NCI-H345 treated with DMSO at 0.1 percent for 48 hours (cell line): Measurements from ENCODE around the gene TUBGCP2.

Experiments
- DNase-seq: peaks from one replicate; lab custom pipeline; 2025; ENCODE audit not compliant: unreplicated experiment; lab: John Stamatoyannopoulos, UW

Gene TUBGCP2, protein sequence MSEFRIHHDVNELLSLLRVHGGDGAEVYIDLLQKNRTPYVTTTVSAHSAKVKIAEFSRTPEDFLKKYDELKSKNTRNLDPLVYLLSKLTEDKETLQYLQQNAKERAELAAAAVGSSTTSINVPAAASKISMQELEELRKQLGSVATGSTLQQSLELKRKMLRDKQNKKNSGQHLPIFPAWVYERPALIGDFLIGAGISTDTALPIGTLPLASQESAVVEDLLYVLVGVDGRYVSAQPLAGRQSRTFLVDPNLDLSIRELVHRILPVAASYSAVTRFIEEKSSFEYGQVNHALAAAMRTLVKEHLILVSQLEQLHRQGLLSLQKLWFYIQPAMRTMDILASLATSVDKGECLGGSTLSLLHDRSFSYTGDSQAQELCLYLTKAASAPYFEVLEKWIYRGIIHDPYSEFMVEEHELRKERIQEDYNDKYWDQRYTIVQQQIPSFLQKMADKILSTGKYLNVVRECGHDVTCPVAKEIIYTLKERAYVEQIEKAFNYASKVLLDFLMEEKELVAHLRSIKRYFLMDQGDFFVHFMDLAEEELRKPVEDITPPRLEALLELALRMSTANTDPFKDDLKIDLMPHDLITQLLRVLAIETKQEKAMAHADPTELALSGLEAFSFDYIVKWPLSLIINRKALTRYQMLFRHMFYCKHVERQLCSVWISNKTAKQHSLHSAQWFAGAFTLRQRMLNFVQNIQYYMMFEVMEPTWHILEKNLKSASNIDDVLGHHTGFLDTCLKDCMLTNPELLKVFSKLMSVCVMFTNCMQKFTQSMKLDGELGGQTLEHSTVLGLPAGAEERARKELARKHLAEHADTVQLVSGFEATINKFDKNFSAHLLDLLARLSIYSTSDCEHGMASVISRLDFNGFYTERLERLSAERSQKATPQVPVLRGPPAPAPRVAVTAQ

GRCh38 chr10:133308421-133309099, at the start of gene TUBGCP2, which contains the start of gene ZNF511:
Gene TUBGCP2 (minus strand): TSS chr10:133308872. CDS start chr10:133302941, 5,931 bp downstream.
Gene ZNF511 (plus strand): TSS chr10:133308914. CDS start chr10:133308944, 30 bp downstream.
- DNase-seq: peak; percentile 46

DNA sequence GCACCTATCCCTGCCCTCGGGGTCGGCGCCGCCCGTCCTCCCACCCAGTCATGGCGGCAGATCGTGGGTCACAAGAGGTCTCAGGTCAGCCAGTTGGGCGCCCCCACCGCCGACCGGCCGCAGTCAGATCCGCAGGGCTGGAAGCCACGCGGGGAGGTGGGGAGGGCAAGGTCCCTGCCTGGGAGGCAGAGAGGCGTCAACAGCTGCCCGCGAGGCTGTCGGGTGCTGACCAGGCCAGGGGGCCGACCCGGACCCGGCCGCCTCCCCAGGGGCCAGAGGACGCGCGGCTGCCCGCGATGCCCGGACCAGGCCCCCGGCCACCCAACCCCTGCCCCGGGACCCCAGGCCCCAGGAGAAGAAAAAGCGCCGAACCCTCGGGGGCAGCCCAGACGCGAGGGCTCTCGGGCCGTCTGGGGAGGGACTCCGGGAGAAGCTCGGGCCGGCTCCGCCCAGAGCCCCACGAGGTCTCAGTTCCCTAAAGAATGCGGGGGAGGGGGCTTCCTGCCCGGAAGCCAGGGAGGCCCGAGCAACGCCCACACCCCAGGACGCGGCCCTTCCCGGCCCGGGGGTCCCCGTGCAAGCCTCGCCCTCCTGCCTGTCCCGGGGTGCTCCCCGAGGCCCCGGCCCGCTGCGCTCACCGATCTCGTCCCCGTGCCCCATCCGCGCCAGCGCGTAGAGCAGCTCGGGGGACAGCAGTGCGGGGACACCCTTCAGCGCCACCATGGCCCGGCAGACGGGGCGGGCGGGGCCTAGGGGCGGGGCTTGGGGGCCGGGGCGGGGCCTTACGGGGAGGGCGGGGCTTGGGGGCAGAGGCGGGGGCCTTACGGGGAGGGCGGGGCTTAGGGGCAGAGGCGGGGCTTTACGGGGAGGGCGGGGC, 48.9 kb upstream of the TUBGCP2 start, which contains the start of gene FUOM:
Gene FUOM, minus strand, starts transcription at position 735 of the 877 bp plus-strand sequence. Its CDS starts 12 bp downstream, at position 723.
- DNase-seq: no peak

GRCh38 chr10:133356549-133357284, 48.0 kb upstream of the TUBGCP2 start:
- DNase-seq: no peak

- DNase-seq: no peak
These were observed 47.3 kb upstream of the TUBGCP2 start for GRCh38 chr10:133355991-133356390.

DNA sequence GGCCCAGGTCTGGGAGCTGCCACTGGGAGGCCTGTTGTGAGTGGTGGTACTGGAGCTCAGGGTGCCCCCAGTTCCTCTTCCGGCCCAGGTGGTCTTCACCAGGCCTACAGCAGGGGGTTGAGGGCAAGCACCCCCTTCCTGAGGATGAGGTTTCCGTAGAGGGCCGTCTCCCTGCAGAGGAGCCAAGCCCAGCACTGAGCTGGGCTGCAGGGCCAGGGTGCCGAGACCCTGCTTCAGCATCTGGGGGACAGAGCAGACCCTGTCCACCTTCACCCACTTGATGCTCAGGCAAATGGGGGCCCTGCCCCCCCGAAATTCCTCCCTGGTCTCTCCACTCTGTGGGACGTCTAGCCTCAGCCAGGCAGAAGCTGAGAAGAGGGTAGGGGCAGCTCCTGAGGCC, 46.6 kb upstream of the TUBGCP2 start:
- DNase-seq: no peak

DNA sequence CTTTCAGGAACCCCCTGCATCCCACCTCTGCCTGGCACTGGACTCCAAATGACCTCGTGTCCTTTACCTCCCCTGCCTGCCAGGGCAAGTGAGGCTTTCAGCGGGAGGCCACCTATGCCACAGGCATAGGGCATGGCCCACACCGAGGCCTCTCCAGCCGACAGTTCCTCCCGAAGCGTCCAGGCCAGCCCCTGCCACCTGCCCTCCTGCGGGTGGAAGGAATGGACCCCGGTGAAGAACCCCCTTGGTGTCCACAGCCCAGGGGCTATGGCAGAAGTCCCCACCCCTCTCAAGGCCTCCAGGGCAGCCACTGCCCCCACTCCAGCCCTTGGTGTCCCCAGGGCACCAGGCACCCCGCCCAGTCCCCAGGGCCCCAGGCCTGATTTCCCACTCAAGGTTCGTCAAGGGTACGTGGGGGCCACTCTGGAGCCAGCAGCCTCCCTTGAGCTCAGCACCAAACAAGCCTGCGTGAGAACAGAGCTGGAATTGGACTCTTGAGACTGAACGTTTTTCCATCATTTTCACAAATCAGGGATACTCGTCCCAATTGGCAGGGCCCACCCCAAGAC, 46.1 kb upstream of the TUBGCP2 start:
- DNase-seq: no peak

DNA sequence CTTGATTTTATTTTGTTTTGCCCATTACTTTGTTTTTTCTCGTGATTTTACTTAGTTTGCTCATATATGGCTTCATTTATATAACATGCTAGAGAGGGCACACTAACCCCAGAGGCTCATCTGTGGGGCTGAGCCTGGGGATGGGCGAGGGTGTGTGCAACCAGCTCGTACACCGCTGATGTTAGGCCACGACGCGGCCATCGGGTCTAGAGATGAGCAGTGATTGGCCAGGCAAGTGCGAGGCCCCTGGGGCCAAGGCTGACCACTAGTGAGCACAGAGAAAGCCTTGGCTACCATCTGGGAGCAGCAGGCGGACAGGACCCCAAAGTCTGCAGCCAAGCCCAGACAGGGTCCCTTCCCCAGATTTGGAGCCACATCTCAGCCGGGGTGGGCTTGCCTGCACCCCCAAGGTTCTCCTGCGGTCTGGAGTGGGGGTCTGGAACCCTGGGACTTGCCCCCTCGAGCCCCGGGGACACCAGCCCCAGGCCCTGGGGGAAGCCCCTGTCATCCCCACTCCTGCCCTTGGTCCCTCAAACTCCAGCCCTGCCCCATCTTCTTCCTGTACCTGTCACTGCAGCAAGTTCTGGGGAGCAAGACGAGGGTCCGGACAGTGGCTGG, 45.4 kb upstream of the TUBGCP2 start:
- no peak for DNase-seq

- DNase-seq: no peak
These were observed 44.7 kb upstream of the TUBGCP2 start for GRCh38 chr10:133353202-133353959.

- DNase-seq: no peak
These were observed 43.0 kb upstream of the TUBGCP2 start for GRCh38 chr10:133351408-133352318.

DNA sequence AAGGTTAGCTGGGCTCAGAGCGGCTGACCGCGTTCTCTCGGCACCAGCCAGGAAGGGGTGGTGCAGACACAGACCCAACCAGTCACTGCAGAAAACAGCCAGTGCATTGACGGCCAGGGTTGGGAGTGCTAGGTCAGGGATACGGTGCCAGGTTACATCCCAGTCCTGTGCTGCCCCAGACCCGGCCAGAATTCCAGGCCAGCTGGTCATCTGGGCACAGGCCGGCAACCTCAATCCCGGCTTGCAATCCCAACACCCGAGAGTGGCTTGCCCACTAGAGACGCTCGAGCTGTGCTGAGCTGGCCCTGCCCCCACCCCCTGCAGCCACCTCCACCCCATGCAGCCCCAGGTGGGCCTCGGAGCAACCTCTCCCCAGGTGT, 42.3 kb upstream of the TUBGCP2 start:
- no peak for DNase-seq

GRCh38 chr10:133350283-133350949, 41.7 kb upstream of the TUBGCP2 start:
- DNase-seq: no peak

DNA sequence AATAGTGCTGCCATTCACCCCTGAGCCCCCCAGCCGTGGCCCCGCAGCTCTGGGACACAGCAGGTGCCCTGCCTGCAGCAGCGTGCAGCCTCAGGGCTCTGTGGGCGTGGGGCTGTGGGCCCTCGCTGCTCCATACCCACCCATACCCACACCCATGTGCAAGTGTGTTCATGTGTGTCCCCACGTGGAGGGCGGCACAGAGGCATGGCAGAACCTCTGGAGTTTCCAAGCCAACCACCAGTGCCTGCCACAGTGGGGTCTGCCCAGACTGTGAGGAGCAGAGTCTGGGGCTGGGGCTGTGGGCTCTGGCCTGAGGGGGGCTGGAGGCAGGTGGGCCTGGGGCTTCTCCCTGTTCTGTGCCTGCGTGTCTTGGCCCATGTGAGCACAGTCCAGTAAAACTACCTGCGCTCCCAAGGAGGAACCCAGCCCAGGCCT, 40.9 kb upstream of the TUBGCP2 start:
- no peak for DNase-seq

GRCh38 chr10:133349160-133349568, 40.5 kb upstream of the TUBGCP2 start:
- no peak for DNase-seq

DNA sequence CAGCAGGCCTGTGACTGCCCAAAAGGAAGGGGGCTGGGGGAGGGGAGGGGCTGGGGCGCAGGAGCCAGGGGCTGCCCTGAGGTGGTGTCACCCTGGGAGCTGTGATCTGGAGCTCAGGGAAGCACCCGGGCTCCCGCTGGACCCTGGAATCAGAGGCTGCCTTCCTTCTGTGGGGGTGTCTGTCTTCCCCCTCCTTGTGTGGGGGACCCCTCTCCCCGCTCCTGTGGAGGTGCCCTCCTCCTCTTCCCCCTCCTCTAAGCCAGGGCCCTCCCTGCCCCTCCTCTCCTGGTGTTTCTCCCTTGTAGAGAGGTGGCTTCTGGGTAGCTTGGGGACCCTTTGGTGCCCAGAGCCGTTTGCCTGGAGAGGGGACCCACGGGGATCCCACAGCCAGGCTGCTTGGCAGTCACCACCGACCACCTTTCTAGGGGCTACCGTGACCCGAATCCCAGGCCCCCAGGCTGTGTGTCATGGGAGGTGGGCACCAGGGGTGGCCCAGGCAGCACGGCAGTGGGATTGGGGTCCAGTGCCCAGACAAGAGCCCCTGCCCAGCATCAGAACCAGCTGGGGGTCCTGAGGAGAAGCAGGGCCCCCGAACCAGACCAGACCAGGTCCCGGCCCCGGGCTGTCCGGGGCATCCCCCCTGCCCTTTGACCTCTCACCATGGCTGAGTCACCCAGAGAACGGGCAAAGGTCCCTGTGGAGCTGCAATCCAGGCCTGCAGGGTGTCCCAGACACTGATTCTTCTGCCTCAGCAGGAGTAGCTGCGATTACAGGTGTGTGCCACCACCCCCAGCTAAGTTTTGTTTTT, 39.2 kb upstream of the TUBGCP2 start:
- no peak for DNase-seq

DNA sequence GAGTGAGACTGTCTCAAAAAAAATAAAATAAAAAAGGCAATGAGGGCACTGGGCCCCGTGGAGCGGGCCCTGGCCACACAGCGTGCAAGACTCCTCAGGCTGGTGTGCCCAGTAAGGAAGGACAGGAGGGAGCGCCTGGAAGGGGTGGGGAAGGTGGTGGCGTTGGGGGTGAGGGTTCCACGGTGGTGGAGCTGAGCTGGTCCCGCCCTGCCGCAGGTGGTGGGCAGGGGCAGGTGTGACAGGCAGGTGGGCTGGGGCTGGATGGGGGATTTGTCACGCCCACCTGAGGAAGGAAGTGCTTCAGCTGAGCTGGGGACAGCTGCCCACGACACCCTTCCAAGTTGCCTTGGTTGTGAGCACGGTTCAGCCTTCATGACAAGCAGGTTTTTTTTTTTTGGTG, 37.7 kb upstream of the TUBGCP2 start:
- DNase-seq: no peak

DNA sequence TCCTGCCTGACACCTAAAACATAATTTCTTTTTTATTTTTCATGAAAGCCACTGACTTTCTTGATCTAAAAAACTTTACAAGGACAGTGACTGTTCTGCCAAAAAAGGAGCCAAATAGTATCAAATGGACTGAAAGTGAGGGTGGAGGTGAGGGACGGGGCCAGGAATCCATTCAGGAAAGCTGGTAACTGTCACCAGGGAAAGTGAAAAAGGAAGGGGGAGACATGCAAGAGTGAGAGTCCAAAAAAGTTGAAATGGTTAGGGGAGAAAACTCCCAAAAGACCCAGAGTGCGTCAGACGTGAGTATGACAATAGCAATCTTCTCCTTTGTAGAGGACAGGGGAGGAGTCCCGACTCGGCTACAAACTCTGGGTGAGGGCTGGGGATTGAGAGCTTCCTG, 35.6 kb upstream of the TUBGCP2 start:
- DNase-seq: no peak
